ENCODE data around the gene HELB. TPM values are rescaled to one million over a fixed set of nuclear protein-coding genes. Genes with fewer than 3 reads are reported as not detected.

The HELB gene
- total RNA-seq, 1 experiment from 2014 or later, result 9.6 TPM

GRCh38 chr12:66387117-66387516, 84.8 kb downstream of the HELB start:
- no peaks in the 10 kb centered on the region for H3K27me3 Mint-ChIP-seq (ENCODE audit: unreplicated experiment)
- no peak for DNase-seq
- H3K9me3 Mint-ChIP-seq (ENCODE audit: low read depth, unreplicated experiment), result no peaks in the 10 kb centered on the region
- H3K4me3 Mint-ChIP-seq (ENCODE audit: low read depth, unreplicated experiment), result no peak overlapping the region
- CTCF ChIA-PET, result interaction anchor here (0.6 kb wide), 1 partner anchor 320 kb away, joined by 5 read pairs; no protein-coding TSS in a partner anchor
- no TSS peak for BruUV-seq (replicated peaks)
- no peak overlapping the region for H3K27ac Mint-ChIP-seq (ENCODE audit: unreplicated experiment)
- no peaks in the 10 kb centered on the region for H3K4me1 Mint-ChIP-seq (ENCODE audit: low read depth, unreplicated experiment)
- no peaks in the 10 kb centered on the region for H3K36me3 Mint-ChIP-seq (ENCODE audit: insufficient read depth, unreplicated experiment)
- intact Hi-C loops (cut with micrococcal nuclease; ENCODE audit: unreplicated experiment), result no loop called here
- TF ChIP-seq CTCF (IDR thresholded peaks at IDR 0.05; ENCODE audit: unreplicated experiment), result no peak

Other genes with a start within 250 kb of the HELB start
- 46.6 and 47.2 TPM in 2 replicates for gene LLPH, start 171.7 kb upstream of the HELB start, total RNA-seq (2022)
- gene TMBIM4, start 132.5 kb upstream of the HELB start, total RNA-seq (2022), result 77.1 and 89.2 TPM in 2 replicates
- 7.8 and 12.0 TPM in 2 replicates for gene IRAK3, start 113.3 kb upstream of the HELB start, total RNA-seq (2022)